ENCODE measurements around the gene MORC4.

DNA sequence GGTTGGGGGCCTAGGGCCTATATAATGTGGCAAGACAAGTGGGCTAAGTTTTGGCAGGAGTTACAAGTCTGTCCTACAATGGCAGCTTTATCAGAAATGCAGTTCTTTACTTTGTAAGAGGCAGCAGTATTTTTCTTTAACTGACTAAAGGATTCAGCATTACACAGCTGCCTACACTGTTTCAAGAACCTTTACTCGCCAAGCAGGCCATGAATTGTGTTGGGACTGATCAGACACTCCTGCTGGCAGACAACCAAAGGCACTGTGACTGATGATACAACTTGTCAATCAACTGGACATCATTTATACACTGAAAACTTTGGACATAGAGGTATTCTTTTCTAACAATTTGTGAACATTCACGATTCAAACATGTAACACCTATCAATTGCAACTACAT lies 4.3 kb downstream of the MORC4 start:
- TF ChIP-seq CTCF (IDR thresholded peaks at IDR 0.05) (no peak), POLR2A (IDR thresholded peaks at IDR 0.05) (no peak)

All from heart left ventricle (tissue), 13 donors.